SW 1271 (cell line): ENCODE results near the gene CCDC15.

Experiments used
- DNase-seq, 2 experiments: peaks; one replicate each; lab custom pipeline; 2025; lab: John Stamatoyannopoulos, UW

The CCDC15 gene

GRCh38 chr11:125068368-125068767, 114.4 kb downstream of the CCDC15 start:
- no peak for DNase-seq

DNA sequence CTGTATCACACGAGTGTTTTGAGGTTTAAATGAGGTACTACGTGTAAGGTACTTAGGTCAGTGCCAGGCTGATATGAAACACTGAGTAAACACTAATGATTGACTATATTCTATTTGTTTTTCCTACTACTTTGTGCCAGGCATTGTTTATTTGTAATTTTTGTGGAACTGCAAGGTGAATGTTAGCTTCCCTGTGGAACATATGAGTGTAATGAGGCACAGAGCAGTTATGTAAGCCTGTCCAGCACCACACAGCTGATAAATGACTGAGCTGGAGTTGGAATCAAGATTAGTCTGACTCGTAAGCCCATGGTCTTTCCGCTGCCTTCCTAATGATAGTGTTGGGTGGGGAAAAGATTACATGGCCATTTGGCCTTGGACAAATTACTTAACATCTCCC, 115.0 kb downstream of the CCDC15 start:
- DNase-seq = no peak

GRCh38 chr11:125069796-125070195, 115.8 kb downstream of the CCDC15 start:
- peak in 1 of 2 experiments; percentile 24 for DNase-seq

- DNase-seq = peak in 1 of 2 experiments; percentile 35
Observed at GRCh38 chr11:125070699-125071254, 116.8 kb downstream of the CCDC15 start.

DNA sequence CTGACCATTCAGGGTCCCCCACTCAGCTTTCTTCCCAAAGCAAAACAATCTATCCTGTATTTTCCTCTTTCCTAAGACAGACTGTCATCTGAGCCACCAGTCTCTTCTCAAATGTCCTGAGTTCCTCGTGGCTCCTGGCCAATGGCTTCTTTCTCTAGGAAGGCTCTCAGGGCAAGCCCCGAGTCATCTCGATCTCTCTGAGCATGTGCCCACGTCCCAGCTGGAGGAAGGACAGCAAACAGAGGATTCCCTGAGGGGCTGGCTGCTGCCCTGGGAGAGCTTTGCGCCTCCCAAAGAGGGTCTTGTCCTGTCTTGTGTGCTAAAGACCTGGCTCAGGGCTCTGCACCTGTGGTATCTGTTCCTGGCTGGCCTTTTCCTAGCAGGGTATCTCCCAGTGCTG, 117.4 kb downstream of the CCDC15 start:
- DNase-seq = no peak

DNA sequence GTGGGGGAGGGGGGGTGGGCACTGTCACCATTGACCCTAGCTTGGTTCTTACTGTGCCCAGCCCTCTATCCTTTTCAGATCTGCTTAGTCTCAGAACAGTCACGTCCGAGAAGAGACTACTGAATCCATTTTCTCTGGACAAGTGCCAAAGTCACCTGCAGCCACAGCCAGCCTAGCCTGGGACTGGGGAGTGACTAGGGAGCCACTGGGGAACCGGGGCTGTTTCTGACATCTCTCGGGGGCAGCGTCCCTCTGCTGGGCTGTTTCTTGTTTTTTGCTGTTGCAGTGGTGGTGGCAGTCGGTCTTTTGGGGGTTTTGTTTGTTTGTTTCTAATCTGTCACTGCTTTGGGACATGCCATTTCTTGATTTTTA, 117.8 kb downstream of the CCDC15 start:
- no peak for DNase-seq

GRCh38 chr11:125072218-125072960, 118.4 kb downstream of the CCDC15 start:
- DNase-seq = no peak

DNA sequence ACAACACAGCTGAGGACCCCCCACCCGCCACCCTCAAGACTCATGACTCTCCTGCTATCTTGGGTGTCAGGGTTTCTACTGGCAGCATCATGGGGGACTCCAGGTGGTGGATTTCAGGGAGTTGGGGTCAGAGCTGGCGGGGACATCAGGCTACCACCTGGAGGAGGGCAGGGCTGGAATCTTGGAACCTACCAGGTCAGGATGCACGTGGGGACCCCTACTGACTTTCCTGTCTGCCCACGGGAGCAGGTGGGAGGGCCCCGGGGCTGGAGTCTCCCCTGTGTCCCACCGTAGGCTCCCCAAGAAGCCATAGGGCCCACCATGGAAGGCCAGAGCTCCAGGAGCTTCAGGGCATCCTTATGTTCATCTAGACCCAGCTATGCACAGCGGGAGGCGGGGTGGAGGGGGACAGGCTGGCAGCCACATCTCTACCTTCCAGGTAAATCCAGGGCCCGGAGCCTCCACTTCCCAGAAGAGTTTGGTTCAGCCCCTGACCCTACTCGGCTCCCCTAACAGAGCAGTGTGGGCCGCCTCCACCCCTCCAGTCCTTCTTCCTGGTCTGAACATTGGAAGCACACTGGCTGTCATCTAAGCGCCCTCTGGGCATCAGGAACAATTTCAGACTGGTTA, 119.1 kb downstream of the CCDC15 start:
- DNase-seq = no peak

GRCh38 chr11:125073616-125074483, 119.8 kb downstream of the CCDC15 start:
- DNase-seq = no peak

DNA sequence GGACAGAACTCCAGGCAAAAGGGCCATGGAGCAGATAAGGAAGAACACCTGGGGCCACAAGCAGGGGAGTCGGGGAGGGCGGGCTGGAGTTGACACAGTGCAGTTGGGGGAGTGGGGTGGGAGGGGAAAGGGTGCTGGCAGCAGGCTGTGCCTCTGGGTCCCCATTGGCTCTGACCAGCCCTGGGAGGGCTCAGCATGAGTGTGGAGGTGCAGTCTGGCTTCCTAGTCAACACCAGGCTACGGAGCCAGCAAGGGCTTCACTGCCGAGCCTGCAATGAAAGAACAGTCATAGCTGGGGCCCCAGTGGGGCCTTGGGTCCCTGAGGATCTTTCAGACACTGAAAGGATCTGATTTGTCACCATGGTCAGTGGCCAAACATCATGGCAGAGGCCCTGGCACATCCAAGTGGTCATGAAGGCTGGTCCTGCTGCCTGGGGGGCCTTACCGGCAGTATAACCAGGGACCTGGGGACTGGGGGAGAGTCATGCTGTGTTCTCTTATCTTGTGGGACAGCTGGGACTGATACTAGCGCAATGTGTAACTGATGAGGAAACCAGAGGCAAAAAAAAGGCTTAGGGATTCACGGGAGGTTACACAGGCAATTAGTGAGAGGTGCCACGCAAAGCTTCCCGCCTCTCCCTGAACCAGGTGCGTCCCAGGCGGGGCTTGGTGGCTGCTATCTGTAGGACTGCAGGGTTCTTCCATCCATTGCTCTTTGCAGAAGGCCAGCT, 120.7 kb downstream of the CCDC15 start:
- no peak for DNase-seq

DNA sequence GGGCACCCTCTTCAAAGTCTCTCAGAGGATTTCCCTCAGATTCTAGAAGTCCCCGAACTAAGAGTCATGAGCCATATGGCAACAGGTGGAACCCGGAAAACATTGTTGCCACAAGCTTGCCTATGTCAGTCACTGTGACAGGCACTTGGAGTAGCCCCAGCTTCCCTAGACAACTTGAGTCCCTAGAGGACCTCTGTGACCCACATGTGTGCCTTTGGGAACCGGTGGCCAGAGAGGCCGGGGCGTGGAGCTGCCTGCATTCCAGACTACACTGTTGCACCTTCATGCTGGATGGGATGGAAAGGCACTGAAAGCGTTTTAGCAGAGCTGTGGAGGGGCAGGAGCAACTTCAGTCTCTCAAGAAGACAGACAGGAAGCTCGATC, 121.2 kb downstream of the CCDC15 start:
- DNase-seq = no peak

GRCh38 chr11:125075900-125076317, 121.9 kb downstream of the CCDC15 start:
- DNase-seq = no peak

DNA sequence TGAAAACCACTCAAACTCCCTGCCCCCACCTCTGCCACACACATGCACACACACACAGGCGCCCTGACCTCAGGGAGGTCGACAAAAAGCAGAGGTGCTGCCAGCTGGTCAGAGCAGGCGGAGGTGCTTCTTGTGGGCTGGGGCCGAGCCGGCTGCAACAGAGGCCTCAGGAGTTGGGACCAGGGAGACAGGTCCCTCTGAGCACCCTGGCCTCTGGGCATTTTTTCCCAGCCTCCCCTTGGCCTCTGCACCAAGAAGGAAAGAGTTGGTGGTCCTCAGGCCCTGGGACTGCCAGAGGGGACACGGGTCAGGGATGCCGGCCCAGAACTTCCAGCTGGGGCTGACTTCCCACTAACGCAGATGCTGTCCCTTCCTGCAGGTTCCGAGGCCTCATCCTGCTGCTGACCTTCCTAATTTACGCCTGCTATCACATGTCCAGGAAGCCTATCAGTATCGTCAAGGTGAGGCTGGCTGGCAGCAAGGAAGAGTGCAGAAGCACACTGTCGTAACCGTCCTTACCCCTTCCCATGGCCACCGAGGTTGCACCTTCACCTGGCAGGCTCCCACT, 122.5 kb downstream of the CCDC15 start:
- no peak for DNase-seq

DNA sequence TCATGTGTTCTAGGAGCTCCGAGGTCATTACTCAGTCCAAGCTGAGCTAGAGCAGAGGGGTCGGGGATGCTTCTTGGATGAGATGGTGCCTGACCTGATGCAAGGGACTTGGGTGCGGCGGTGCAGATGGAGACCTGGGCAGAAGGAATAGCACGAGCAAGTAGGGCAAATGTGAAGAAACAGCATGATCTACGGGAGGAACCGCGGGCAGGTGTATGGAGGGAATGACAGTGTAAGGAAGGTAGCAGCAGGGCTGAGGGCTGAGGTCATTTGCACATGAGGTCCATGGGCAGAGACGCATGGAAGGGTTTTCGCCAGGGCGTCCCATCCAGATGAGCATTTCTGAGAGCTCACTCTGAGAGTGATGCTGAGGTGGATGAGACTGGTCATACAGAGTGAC, 124.0 kb downstream of the CCDC15 start:
- no peak for DNase-seq

DNA sequence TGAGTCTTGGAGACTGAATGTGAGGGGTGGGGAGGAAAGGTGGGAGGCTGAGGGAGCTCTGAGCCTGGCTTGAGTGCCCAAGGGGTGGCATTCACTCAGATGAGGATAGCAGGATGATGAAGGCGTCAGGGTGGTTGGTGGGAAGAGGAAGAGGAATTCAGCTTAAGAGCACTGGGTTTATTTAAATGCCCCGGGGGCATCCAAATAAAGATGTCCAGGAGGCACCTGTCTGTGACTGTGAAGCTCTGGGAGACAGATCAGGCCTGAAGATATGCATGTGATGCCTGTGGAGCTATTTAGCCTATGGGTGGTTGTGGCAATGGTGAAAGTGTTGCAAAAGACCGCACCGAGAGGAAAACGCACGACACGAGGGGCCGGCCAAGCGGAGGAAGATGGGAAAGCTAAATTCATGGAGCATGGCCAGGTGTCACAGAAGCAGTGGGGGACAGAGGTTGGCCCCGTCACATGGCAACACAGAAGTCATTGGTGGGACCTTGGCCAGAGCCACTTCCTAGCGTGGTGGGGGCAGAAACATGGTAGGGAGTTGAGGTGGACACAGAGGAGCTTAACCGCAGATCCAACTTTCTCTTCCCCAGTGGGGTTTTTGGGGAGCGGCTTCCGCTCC, 124.6 kb downstream of the CCDC15 start:
- no peak for DNase-seq

GRCh38 chr11:125079151-125079877, 125.3 kb downstream of the CCDC15 start:
- DNase-seq = no peak

- no peak for DNase-seq
Observed at GRCh38 chr11:125079878-125080530, 126.0 kb downstream of the CCDC15 start.

DNA sequence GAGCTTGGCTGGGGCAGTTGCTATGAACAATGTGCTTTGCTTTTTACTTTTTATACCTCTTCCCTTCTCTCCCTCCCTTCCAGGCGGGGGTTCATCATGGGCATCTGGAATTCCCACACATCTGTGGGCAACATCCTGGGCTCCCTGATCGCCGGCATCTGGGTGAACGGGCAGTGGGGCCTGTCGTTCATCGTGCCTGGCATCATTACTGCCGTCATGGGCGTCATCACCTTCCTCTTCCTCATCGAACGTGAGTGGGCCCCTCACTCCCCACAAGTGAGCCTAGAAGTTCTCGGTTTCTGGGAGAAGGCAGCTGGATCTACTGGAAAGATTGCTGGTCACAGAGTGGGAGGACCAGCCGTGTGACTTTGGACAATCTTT, 126.5 kb downstream of the CCDC15 start:
- DNase-seq = no peak

DNA sequence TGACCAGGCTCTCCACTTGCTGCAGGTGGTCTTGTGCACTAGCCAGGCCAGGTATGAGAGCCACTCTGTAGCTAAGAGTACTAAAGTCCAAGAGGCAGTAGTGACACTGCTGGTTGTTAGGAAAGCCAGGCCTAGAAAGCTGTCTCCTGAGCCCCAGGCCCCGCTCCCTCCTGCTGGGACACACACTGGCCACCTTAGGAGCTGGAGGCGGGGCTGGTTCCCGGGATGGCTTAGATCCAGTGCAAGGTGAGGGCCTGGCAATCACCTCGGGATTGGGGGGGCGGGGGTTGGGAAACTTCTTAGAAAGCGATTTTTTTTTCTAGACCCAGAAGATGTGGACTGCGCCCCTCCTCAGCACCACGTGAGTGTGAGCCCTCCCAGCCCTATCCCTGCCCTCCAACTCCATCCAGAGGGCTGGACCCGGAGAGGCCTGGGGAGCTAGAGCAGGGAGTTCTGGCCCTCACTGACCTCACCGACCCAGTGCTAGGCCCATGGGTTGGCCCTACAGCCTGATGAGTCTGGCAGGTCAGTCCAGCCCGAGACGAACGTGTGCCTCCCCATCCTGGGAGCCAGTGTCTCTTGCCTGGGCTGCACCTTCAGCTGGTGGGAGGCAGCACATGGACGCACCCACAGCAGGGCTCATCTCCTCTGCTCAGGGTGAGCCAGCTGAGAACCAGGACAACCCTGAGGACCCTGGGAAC, 127.2 kb downstream of the CCDC15 start:
- no peak for DNase-seq
